ENCODE data around the gene CSRP1.
A peak's percentile ranks its signal among the peaks of the same experiment; 100 is the strongest.
"Not testable (repeated sequence)": the region's sequence is repeated elsewhere in the genome, so short reads cannot be mapped to it uniquely, and the experiment has no call there.

CSRP1 gene

DNA sequence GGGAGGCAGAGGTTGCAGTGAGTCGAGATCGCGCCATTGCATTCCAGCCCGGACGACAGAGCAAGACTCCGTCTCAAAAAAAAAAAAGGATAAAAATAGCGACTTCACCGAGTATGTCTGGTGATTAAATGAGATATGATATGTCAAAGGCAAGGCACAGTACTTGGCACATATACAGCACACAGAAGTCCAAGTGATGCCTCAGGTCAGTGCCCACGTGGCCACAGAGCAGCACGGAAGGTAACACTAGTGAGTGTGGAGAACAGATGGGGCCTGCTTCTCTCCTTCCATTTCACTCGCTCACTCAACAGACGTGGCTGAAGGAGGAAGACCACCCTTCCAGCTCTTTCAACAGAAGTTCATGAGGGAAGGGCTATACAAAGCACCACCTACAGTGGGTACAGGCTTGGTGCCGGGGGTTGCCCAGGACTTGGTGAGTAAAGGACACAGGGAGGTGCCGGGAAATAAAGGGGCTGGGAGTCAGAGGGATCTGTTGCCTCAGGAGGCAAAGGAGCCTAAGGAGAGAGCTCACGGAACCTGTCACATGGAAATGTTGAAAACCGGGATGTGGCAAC is 8.9 kb downstream of the CSRP1 start:
- no peak for DNase-seq

DNA sequence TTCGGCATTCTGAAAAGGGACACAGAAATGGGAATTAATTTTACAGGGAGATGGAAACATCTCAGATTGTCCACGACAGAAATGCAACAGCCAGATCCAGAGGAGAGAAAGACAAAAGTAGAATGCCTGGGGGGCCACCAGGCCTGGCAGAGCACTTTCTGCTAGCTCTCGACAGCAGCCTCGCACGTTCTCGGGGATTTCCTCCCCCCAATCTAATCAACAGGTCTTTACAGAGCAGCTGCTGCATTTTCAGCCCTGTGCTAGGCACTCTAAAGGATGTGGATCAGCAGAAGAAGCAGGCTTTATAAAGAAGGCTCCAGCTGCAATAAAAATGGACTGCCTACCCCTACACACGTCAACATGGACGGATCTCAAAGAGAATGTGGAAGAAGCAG is 10.6 kb downstream of the CSRP1 start:
- peak in 1 of 51 donors; percentile 55 for DNase-seq

DNA sequence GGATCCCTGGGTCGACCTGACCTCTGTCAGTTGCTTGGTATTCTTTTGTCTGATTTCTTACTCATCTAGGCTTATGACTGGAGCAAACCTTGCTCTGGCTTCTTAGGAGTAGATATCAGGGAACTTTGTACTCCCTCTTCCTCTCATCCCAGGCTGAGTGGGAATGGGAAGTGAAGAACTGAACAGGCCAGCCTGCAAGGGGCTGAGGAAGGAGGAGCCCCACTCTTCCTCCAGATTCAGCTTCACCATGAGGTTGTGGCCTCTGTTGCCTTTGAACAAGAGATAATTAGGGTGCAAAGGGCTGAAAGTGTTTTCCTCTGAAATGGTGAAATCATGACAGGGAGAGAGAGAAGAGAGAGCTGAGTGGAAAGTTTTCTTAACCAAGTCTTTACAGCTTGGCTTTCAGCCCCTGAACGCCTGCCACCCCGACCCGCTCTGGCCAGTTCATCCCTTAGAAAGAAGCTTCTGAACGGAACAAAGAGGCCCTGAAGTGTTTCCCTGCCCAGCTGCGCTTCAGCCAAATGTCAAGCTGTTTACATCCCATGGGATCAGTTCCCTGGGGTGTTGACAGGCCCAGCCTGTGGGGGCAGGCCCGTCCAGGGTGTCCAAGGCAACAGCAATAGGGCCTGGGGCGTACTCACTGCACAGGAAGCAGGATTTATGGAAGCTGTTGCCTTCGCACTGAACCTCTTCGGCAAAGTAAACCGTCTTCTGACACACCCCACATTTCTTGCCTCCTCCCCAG is 11.2 kb downstream of the CSRP1 start:
- peak in 45 of 51 donors; percentile 31 to 96 (median 80) for DNase-seq

DNA sequence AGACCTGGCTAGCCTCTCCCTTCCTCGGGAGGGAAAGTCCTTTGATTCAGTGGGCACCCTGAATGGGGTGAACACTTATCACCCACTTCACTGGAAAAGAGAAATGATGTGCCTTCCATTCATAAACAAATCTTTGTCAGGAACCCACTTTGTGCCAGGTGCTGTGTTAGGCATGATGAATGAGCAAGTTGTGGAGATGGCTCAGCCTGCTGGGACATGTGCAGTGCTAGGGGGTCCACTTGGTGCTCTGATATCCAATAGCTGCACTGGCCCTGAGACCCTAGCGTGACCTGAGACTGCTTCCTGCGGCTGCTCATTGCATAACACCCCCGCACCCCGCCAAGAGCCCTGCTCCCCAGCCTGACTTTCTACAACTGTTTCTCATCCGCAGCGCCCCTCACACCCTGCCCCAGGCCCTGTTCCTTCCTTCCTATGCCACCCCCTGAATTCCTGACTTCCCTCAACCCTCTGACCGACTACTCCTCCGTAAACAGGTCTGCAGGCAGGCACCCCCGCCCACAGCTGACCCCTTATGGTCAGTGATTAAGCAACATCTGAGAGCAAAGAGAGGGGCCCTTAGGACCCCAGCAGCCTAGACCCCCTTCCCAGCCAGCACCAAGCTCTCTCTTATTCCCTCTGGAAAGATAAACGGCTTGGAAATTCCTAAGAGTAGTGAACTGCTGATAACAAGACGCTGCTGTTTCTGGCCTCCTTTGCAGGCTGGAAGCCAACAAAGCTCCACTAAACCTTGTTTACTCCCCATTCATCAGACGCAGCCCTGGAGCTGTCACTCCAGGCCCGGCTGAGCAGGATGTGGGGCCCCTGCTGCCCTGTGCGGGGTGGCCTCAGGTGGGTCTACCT is 12.9 kb downstream of the CSRP1 start:
- DNase-seq, result peak in 1 of 51 donors; percentile 16

DNA sequence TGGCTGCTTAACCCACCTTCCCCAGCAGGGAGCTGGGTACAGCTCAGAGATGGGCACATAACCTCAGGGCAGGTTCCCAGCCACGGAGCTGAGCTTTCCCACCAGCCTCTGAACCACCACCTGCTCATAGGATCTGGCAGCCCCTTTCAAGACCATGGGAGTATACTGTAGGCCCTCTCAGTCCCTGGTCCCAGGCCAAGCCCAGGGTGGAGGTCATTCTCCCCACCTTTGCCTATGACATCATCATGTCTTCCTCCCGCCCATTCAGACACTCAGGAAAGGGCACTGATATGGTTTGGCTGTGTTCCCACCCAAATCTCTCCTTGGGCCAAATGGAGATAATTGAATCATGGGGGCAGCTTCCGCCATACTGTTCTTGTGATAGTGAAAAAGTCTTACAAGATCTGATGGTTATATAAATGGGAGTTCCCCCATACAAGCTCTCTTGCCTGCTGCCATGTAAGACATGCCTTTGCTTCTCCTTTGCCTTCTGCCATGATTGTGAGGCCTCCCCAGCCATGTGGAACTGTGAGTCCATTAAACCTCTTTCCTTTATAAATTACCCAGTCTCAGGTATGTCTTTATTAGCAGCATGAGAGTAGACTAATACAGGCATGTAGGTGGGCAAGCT is 13.8 kb downstream of the CSRP1 start:
- not testable (repeated sequence) for DNase-seq

DNA sequence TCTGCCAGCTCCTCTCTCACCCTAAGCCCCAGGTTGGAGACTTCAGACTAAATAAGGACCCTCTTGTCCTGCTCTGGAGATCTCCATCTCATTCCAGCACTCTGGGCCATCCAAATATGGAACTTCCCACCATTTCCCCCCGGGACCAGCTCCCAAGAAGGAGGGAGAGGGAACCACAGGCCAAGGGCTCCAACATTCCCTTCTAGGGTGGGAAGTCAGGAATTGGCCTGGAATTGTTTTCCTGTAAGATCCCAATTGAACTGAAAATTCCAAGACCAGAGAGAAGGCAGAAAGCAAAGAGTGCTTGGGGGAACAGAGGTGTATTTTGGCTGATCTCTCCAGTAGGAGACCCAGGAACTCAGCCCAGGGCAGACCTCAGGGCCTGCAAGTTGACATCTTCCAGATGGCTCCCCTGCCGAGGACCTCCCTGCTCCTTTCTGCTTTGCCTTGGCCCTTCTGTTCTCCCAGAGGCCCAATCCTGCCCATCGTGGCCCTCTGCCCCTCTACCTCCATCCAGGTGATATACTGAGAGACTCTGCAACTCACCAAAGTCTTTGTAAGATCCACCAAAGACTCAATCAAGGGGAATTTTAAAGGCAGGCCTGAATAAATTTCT is 14.9 kb downstream of the CSRP1 start:
- no peak for DNase-seq

DNA sequence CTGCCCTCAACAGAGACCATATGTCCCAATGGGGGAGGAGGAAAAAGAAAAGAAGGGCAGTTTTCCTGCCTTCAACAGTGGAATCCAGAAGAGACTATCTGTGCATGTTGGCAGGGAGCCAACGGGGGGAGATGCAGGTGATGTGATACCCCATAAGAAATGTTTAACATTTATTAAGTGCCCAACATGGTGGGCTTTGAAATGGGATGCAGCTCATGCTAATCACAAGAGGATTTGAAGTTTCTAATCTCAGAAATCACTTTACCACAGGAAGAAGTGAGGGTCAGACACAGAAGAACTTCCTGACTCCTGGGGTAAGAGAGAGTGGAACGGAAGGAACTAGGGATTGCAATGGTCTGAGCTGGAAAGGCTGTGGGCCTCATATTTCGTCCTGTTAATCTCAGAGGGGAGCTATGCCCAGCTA is 16.2 kb downstream of the CSRP1 start:
- DNase-seq, result no peak

DNA sequence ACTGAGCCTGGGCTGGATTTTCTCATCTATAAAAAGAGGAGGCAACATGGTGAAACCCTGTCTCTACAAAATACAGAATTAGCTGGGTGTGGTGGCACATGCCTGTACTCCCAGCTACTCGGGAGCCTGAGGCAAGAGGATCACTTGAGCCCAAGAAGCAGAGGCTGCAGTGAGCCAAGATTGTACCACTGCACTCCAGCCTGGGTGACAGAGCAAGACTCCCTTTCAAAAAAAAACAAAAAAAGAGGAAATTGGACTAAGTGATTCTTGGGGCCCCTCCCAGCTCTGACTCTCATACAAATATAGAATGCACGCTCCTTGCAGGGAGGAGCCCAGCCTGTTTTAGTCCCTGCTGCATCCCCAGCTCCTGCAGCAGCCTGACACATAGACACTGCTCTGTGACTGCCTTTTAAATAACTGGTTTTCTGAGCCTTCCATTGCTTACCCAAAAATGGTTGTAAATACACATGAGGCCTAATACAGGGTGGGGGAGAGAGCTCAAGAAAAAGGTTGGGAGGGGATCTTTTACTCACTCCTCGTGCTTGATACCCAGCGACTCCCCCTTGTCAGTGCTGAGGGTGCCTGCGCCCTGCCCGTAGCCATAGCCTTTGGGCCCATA is 17.2 kb downstream of the CSRP1 start:
- no peak for DNase-seq

DNA sequence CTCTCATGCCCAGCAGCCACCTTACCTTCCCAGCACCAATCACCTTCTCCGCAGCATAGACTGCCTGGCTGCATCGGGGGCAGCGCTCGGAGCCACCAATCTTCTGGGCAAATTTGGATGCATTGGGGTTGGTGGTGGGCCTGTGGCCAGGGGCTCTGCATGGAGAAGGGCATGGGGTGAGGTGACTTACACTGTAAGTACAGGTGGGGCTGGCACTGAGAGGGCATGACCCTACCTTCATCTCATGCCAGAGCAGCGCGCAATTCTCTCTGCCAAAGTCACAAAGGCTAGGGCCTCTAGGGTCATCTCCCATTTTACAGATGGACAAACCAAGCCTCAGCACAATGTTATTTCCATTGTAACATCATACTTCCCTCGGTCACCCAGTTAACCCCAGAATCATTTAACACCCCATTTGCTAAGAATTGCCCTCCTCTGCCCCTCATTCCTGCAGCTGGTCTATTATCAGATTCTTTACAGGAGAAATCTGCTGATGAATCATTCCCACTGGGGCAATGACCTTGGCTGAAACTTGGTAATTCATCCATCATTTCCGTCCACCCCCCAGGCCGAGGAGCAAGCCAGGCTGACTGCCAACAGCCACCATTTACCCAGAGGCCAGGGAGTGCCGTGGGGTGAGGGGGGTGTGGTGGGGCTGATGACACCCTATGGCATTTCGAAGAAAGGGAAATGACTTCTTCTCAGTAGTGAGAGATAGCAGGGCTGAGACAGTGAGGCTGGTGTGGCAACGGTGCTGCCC is 17.9 kb downstream of the CSRP1 start:
- peak in 15 of 51 donors; percentile 11 to 66 (median 31) for DNase-seq

DNA sequence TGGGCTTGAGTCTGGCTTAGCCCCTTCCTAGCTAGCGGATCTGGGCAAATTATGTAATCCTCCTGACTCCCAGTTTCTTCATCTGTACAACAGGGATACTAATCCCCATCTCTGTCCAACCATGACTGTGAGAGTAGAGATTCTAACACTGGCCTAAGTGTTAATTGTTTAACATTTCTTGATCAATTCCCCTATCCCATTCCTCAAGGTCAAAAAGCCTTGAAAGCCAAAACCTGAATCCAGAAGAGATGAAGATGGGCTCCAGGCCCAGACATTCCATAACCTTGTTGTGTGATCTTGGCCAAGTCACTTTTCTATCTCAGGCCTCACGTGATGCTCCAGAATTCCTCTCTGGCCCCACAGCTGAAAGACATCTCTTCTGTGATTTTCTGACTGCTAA is 19.2 kb downstream of the CSRP1 start:
- DNase-seq, result no peak

DNA sequence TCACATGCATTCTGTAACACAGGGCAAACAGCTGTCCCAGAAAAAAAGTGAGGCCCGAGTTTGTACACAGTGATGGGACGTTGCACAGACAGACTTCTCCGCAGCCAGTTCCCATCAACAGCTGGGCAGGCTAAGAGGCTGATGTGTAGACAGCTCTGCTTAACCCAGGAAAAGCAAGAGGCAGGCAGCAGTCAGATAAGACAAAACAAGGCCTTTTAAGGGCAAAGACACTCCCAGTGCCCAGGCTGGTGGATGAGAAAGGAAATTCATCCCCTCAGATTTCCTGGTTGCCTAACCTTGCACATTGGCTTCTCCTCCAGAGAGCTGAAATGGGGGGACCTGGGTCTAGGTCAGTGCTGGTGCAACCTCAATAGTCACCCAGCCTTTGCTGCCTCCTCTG is 20.7 kb downstream of the CSRP1 start:
- DNase-seq, result no peak

DNA sequence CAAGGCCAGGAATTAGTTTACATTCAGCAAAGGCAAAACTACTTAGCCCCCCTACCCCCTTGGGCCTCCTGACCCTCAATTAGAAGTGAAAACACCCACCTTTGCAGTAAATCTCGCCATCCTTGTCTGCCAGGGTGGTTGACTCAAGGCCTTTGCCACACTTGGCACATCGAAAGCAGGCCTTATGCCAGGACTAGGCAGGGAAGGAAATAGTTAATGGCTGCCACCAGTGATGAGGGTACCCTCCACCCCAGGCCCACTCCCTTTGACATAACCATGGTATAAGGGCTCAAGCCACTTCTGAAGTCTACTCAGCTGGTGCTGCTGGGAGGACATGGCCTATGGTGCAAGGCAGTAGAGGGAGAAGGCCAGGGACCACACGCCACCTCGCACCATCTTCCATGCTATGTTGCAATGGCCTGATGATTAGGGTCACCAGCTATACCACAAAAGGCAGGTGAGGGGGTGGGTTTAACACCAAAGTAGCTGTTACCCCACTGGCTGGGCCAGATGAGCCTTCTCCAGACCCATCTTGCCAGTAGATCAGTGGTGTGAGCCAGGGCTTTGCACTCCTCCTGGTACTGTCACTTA is 21.6 kb downstream of the CSRP1 start:
- DNase-seq, result no peak

DNA sequence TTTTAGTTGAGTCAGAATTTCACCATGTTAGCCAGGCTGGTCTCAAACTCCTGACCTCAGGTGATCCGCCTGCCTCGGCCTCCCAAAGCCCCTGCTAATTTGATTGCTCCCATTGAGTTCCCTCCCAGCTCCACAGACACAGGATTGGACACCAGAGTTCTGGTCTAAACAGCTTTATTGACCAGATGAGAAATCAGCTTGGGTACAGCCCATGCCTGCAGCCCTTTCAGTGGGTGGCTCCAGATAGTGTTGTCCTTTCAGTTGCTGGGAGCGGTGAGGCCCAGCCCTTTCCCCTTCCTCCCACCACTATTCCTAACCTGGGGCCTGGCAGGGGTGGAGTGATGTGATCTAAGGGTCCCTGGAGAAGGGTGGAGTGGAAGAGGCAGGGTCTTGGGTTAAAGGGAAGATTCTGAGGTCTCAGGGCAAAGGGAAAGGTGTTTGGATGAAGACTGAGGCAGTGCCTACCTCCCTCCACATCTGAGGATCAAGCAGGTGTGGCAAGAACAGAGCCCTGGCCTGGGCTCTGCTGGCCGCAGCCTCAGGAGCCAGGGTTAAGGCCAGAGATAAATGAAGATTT is 23.5 kb downstream of the CSRP1 start:
- DNase-seq, result no peak

DNA sequence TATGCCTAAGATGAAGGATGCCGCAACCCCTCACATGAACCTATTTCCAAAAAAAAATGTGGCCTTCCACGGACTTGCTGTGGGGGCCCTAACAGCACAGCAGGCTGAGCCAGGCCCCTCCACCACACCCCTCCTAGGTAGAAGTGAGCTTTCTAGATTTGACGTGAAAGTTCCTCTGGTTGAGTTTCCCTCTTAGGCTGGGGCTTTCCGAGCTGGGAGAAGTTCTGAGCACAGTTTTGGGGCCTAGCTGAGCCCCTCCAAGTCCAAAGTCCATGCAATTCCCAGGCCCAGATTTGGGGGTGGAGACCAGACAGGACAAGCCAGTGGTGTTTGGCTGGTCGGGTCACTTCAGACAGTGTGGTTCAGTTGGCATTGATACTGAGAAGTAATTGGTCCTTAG is 24.2 kb downstream of the CSRP1 start:
- DNase-seq, result no peak

DNA sequence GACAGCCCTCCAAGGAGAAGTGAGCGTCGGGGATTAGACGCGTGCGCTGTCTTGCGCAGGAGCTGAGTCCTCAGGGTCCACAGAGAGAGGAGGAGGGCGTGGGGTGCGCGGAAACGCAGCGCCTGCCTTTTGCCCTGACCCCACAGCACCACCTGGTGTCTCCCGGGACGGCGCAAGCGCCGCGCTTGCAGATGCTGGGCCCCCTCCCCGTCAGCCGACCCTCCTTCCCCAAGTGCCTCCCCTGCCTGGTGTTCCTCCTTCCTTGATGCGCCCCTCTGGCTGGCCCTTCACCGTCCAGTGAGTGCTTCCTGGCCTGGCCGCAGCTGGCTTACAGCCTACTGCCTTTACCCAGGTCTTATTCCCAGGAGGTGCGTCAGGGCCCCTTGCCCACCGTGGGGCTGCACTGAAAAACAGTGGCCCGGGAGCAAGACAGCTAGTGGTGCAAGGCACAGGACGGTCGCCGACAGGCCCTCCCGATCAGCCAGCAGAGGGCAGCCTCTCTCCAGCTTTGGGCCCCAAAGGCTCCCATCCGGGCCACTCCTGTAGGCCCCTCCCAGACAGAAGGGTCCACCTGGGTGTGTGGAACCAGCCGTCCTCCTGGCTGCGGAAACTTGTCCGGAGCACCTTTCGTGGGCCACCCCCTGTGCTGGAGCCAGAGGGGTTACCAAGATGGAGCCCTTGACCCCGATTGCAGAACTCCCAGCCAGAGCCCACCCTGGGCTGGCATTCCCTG is 25.0 kb downstream of the CSRP1 start:
- DNase-seq, result peak; percentile 34 to 93 (median 75)

DNA sequence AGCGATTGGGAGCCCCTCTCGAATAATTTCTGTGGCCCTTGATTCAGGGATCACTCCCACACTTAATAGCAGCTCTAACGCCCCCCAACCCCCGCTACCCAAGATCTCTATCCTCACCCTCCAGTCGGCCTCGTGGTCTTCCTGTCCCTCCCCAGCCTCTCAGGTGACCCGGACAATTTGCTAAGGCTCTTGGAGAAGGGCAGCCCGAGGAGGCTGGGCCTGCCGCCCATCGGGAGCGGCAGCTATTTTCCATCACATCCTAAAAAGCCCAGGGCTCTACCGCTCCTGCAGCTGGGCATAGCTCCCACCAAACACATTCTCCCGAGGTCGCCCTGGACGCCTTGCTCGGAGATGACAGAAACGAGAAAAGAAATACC is 25.9 kb downstream of the CSRP1 start:
- DNase-seq, result peak in 1 of 51 donors; percentile 55

DNA sequence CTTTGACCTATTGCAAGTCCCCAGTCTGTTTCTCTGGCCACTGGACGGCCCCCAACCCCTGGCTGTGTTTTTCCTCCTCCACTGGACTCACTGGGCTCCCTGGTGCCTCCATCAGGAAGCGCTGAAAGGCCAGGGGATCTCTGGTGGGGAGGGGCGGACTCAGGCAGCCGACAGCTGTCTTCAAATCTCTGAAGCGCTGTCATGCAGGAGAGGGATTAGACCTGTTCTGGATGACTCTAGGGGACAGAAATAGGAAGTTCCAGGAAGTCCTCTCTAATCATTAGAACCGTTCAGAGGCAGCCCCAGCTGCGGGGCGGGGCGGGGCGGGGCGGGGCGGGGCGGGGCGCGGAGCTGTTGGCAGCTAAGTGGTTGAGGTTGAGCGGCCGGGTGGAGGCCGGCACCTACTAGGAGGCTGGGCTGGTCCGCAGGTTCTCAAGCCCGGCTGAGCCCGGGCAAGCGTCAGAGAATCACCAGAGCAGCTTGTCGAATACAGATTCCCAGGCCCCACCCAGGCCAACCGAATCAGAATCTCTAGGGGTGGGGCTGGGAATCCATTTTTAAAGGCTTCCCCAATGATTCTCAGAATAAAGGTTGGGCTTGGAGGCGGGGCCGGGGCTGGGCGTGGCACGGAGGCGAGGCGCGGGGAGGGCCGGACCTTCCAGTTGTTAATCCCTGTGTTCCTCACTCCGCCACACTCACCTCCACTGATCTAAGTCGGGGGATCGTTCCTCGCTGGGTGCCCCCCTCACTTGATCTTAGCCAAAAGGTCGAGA is 26.5 kb downstream of the CSRP1 start:
- peak in 17 of 51 donors; percentile 19 to 73 (median 36) for DNase-seq

DNA sequence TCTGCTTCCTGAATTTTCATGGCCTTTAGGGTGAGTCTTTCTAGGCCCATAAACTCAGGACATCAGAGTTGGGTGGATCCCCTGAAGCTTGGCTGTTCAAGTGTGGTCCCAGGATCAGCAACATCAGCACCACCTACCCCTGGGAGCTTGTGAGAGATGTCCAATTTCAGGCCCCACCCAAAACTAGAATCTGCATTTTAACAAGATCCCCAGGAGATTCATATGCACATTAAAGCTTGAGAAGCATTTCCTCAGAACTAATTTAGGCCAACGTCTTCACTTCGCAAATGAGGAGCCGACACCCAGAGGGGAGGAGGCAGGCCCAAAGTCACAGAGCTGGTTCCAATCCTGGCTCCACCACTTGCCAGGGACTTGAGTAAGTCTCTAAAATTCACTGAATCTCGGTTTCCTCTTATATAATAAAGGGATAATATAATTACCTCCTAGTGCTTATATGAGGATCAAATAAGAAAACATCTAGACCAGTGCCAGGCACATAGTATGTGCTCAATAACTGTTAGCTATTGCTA is 27.7 kb downstream of the CSRP1 start:
- DNase-seq, result no peak

All from hypothalamus (tissue), 51 donors.